T-helper 1 cell (primary cell): ENCODE data around the gene MUC5B.
"Not testable (repeated sequence)": the region's sequence is repeated elsewhere in the genome, so short reads cannot be mapped to it uniquely, and the experiment has no call there.

Experiments
- DNase-seq, 5 donors: peaks; one replicate each; pipeline ENCODE4 v3.0.0-alpha.2; 2012 to 2020

MUC5B gene

GRCh38 chr11:1251236-1251770, 28.4 kb downstream of the MUC5B start:
- DNase-seq: no peak

GRCh38 chr11:1252371-1253102, 29.7 kb downstream of the MUC5B start:
- no peak for DNase-seq

GRCh38 chr11:1253103-1253485, 30.2 kb downstream of the MUC5B start:
- DNase-seq: no peak

- no peak for DNase-seq
Observed at GRCh38 chr11:1254086-1254648, 31.3 kb downstream of the MUC5B start.

- DNase-seq: no peak
Observed at GRCh38 chr11:1254733-1255132, 31.9 kb downstream of the MUC5B start.

- no peak for DNase-seq
Observed at GRCh38 chr11:1255151-1255550, 32.3 kb downstream of the MUC5B start.

GRCh38 chr11:1256257-1257045, 33.6 kb downstream of the MUC5B start:
- no peak for DNase-seq

GRCh38 chr11:1257366-1257765, 34.5 kb downstream of the MUC5B start:
- no peak for DNase-seq

- no peak for DNase-seq
Observed at GRCh38 chr11:1257916-1258315, 35.0 kb downstream of the MUC5B start.

- no peak for DNase-seq
Observed at GRCh38 chr11:1258401-1259075, 35.7 kb downstream of the MUC5B start.

- no peak for DNase-seq
Observed at GRCh38 chr11:1259076-1259461, 36.2 kb downstream of the MUC5B start.

GRCh38 chr11:1259561-1259960, 36.7 kb downstream of the MUC5B start:
- DNase-seq: no peak

GRCh38 chr11:1260023-1260501, 37.2 kb downstream of the MUC5B start:
- peak in 2 of 5 donors; percentile 19 to 40 for DNase-seq

GRCh38 chr11:1260620-1261019, 37.8 kb downstream of the MUC5B start:
- DNase-seq: no peak

- no peak for DNase-seq
Observed at GRCh38 chr11:1261241-1262071, 38.6 kb downstream of the MUC5B start.

- peak; percentile 78 to 88 (median 79) for DNase-seq
Observed at GRCh38 chr11:1262172-1263006, 39.5 kb downstream of the MUC5B start.

- peak in 1 of 5 donors; percentile 45 for DNase-seq
Observed at GRCh38 chr11:1263010-1263409, 40.1 kb downstream of the MUC5B start.

GRCh38 chr11:1264444-1264843, 41.6 kb downstream of the MUC5B start:
- peak in 1 of 5 donors; percentile 63 for DNase-seq

- DNase-seq: not testable (repeated sequence)
Observed at GRCh38 chr11:1265480-1265879, 42.6 kb downstream of the MUC5B start.

GRCh38 chr11:1266976-1267375, 44.1 kb downstream of the MUC5B start:
- DNase-seq: not testable (repeated sequence)
